Tongue (tissue), 2 donors: Measurements from ENCODE around the gene TRIM58. TPM values are rescaled to one million over a fixed set of nuclear protein-coding genes. Genes with fewer than 3 reads are reported as not detected.

Source experiments
- DNase-seq: peaks from one replicate; pipeline ENCODE4 v3.0.0-alpha.2; 2015
- total RNA-seq: library from RNA; depleted of rRNA; stranded (reverse); fragments of >200 nt; gene quantifications from one replicate; pipeline ENCODE4 v1.2.3, GENCODE V29; 2014

The TRIM58 gene
- 2.5 TPM for total RNA-seq

DNA sequence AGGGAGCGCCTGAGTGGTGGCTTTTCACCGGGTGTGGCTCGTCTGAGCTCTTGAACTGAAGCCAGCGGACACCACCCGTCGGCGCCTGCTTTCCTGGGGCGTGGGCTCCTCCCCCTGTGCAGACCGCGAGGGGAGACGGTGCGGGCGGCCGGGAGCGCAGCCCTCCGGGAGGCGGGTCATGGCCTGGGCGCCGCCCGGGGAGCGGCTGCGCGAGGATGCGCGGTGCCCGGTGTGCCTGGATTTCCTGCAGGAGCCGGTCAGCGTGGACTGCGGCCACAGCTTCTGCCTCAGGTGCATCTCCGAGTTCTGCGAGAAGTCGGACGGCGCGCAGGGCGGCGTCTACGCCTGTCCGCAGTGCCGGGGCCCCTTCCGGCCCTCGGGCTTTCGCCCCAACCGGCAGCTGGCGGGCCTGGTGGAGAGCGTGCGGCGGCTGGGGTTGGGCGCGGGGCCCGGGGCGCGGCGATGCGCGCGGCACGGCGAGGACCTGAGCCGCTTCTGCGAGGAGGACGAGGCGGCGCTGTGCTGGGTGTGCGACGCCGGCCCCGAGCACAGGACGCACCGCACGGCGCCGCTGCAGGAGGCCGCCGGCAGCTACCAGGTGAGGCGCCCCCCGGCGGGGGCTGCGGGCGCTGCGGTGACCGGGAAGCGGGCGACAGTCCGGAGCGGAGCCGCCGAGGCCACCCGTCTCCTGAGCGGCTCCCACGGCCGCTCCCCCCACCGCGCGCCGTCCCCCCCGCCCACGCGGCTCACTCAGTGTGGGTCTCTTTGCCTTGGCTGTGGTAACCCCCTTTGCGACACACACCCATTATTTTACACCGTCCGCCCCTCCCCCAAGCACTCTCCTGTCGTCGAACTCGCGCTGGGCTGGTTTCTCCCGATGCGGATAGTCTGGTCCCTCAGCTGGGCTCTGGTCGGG is at the start of gene TRIM58:
TSS of gene TRIM58 (plus strand) at position 119 of the 916 bp plus-strand sequence. CDS start at position 179, 60 bp downstream.
- peak; percentile 69 for DNase-seq

DNA sequence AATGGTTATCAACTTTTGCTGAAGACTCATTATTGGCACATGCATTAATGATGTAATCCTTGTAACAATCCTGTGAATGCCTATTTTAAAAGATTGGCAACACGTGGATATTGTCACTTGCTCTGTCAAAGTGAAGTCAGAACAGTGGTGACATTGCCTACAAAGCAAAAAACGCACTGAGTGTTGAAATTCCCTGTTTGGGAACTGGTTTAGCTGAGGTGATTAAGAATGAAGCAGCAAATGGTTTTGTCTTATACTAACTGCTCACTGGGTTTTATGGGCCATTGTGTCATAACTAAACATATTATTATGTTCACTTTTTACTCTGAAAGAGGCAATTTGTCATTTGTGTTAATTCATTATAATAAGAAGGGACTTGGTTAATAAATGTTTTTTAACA is 44.4 kb upstream of the TRIM58 start:
- DNase-seq = no peak

DNA sequence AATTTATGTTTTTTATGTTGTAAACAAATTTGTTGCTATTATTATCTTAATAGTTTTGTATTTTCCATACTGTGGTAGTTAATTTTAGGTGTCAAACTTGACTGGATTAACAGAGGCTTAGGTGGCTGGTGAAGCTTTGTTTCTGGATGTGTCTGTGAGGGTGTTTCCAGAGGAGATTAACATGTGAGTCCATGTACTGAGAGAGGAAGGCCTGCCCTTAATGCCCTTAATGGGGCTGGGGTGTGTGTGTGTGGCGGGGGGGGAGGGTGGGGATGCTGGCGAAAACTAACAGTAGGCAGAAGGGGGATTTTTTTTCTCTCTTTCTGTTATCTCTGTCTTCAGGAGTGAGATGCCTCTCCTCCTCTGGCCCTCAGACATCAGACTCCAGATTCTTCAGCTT is 34.9 kb upstream of the TRIM58 start:
- DNase-seq = no peak

DNA sequence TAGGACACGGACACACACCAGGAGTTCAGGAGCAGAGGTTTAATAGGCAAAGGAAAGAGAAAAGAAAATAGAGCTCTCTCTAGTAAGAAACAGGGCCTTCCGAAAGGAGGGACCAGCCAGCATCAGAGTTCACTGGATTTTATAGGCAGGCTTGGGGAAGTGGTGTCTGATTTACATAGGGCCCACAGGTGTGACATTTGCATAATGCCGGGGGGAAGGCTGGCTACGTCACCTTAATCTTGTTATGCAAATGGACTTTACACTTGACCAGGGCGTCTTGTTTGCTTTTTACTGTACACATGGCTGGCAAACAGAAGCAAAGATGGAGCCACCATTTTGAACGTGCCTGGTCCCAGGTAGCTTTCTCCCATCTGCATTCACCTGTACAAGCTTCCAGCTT is 33.0 kb upstream of the TRIM58 start, which contains the start of gene OR14A16:
TSS of gene OR14A16 (minus strand) at position 97 of the 400 bp plus-strand sequence. CDS start 8,390 bp downstream, outside the sequence.
- DNase-seq = no peak

DNA sequence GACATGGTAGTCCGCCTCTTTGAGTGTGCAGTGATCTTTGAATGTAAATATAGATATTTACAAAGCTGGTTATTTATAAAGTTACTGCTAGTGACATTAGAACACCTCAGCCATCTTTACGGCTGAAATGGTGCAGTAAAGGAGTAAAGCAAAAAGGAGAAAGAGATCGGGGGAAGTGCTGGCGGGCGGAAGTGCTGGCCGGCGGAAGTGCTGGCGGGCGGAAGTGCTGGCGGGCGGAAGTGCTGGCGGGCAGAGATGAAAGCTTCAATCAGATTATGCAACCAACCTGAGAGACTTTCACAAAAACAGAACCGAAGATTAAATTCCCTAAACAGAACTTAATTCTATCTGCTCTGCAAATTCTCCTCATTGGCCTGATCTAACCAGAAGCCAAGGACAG is 31.6 kb upstream of the TRIM58 start:
- no peak for DNase-seq

DNA sequence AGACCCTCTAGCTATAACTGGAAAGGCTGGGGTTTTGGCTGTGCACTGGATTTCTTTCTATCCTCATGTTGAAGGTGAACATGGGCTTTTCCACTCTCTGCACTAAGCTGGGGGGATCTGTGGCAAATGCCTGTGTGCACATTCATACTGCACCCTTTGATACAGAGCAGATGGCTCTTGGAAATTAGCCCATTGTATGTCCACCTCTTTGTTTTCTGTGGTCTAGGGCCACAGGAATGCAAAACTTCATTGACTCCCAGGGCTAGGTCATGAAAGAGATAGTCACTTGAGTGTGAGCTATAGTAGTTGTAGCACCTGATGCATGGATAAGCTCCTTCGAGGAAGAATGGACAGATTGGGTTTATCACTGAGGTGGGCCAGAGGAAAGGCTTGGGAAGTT is 27.3 kb upstream of the TRIM58 start:
- no peak for DNase-seq

DNA sequence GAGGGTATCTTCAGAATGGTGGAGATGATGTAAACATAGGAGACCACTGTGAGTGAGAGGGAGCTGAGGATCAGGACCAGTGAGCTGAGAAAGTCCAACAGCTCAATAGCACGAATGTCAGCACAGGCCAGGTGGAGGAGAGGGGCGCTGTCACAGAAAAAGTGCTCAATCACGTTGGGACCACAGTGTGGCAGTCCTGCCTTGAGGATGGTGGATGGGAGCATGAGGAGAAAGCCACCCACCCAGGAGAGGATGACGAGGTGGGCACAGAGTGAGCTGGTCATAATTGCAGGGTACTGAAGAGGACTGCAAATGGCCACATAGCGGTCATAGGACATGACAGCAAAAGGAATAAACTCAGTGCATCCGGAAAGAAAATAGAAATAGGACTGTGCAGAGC is 23.4 kb upstream of the TRIM58 start:
- no peak for DNase-seq

- DNase-seq = no peak
These were observed 16.2 kb upstream of the TRIM58 start for GRCh38 chr1:247840818-247841217.

DNA sequence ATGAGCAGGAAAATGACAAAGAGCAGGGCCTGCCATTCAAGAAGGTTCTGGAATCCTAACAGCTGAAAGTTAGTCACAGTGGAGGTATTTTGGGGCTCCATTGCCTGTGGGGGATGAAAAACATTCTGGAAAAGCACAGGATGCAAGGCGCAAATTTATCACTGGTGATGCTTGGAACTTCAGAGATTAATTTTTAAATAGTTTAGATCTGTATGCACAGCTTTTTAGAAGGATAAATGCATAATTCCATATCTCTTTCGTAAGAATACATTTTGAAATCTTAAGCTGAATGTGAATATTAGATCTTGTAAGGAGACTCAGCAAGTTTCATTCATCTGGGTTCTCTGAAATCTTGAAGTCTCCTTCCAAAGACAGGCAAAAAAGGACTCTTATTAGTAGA is 15.2 kb upstream of the TRIM58 start, which contains the start of gene OR11L1:
TSS of gene OR11L1 (minus strand) at position 101 of the 400 bp plus-strand sequence. CDS start at position 101, 0 bp downstream.
- no peak for DNase-seq

- no peak for DNase-seq
These were observed 13.6 kb upstream of the TRIM58 start for GRCh38 chr1:247843411-247843810.

DNA sequence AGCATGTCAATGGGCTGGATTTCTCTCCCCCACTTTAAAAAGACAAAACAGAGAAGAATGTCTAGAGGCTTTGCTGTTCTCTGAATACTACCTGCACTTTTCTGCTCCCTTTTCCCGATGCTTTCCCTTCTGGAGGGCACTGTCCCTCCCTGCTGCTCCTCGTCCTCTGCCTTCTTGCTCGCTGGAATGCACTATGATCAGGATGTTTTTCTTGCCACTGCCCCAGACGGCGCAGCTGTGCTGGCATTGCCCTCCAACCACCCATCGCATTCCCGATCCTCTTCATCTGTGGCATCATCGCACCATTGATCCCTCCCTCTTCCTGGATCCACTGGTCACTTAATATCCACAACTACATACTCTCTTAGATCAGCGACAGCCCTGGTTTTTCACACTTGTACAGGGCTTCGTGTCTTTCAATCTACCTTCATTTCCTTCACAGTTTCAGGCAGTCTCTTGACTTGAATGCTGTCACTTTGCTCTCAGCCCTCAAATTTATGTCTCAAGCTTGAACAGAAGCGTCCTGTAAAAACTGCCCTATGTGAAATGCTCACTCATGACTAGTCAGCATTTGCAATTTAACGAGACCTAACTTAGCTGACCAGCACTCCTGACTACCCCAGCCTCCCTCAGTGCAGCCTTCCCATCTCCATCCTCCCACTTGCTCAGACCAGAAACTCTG is 11.8 kb upstream of the TRIM58 start:
- DNase-seq = no peak

GRCh38 chr1:247845693-247846017 is 11.3 kb upstream of the TRIM58 start:
- DNase-seq = no peak

DNA sequence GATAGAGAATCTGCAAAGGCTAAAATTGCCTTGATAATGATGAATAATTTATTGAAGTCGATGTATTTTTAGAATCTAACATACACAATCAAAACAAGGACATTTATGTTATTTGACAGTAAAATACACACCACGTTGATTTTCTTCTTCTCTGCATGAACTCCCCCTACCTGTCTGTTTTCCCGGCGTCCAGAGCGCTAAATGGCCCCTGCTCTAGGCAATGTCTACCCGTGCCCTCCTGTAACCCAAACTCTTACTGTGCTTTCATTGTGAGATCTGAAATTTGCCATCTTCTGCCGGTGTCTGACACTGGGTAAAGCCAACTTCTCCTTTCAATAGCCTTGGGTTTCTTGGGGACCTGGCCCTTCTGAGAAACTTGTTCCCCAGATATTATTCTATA is 8.6 kb upstream of the TRIM58 start:
- DNase-seq = no peak

GRCh38 chr1:247849616-247850015 is 7.4 kb upstream of the TRIM58 start:
- no peak for DNase-seq

GRCh38 chr1:247854899-247855545 is 2.0 kb upstream of the TRIM58 start:
- DNase-seq = peak; percentile 9

GRCh38 chr1:247855911-247856310 is 1.1 kb upstream of the TRIM58 start:
- DNase-seq = no peak

GRCh38 chr1:247857985-247858619 is 1.1 kb downstream of the TRIM58 start:
- DNase-seq = no peak

GRCh38 chr1:247862756-247863155 is 5.8 kb downstream of the TRIM58 start:
- no peak for DNase-seq

DNA sequence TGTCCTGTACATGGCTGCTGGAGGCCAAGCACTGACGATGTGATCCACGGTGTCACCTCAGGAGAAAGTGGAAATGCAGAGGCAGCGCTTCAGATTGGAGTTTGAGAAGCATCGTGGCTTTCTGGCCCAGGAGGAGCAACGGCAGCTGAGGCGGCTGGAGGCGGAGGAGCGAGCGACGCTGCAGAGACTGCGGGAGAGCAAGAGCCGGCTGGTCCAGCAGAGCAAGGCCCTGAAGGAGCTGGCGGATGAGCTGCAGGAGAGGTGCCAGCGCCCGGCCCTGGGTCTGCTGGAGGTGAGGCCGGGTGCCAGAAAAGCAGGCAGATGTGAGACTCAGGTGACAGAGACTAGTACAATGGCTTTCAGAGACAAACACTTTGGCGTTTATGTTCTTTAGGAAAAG is 7.7 kb downstream of the TRIM58 start:
- no peak for DNase-seq

DNA sequence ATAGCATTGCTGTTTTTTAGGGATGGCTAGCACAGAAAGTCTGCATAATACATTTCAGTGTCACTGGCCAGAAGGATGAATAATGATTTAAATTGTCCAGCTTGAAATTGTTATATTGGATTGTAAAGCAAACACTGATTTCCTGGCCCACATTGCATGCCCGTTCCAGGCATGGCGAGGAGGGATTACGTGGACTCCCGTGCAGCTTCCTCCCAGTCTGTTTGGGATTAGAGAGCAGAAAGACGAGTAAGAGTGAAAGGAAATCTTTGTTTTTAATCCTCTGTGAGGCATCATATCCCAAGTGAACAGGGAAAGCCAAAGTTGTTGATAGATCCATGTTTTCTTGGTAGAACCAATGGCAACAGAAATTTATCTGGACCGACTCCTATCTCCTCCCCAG is 8.4 kb downstream of the TRIM58 start:
- DNase-seq = no peak

- no peak for DNase-seq
These were observed 26.4 kb downstream of the TRIM58 start for GRCh38 chr1:247883346-247883745.

DNA sequence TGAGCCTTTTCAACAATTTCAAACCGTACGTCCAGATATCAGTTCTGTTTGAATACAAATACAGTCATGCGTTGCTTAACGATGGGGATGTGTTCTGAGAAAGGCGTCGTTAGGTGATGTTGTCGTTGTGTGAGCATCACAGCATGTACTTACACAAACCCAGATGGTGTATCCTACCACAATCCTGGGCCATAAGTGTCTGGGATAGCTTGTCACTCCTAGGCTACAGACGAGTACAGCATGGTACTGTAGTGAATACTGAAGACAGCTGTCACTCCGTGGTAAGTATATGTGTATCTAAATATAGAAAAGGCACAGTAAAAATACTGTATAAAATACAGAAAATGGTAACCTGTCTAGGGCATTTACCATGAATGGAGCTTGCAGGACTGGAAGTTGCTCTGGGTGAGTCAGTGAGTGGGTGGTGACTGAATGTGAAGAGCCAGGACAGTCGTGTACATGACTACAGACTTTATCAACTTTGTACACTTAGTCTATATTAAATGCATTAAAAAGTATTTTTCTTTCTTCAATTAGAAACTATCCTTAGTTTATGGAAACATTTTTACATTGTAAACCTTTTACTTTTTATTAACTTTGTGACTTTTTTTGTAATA is 27.9 kb downstream of the TRIM58 start:
- DNase-seq = no peak
